K562 (cell line): ENCODE results near the gene ACTN4. TPM values are rescaled to one million over a fixed set of nuclear protein-coding genes. Genes with fewer than 3 reads are reported as not detected.

Experiments
- BCLAF1 ChIP-seq, 2 experiments: fragments of 450-650 bp in 1 of 2; IDR thresholded peaks; 2 replicates each; pipeline ENCODE4 v1.6.1; 2011 to 2017; ENCODE audit warnings: low read depth in 2 of 2, antibody characterized with exemption in 1 of 2, borderline replicate concordance in 1 of 2, low read length in 1 of 2, mild to moderate bottlenecking in 1 of 2, mixed read lengths in 1 of 2; ENCODE audit not compliant: control insufficient read depth in 1 of 2
- FOXK1 ChIP-seq: sonication (generic); formaldehyde crosslinking; IDR thresholded peaks from 2 replicates; pipeline ENCODE4 v1.8.0; 2022; ENCODE audit warnings: missing genetic modification reagents, mild to moderate bottlenecking, borderline replicate concordance
- ILF3 ChIP-seq: fragments of 450-650 bp; IDR thresholded peaks from 2 replicates; pipeline ENCODE4 v1.6.1; 2018; ENCODE audit warnings: antibody characterized with exemption, mild to moderate bottlenecking, moderate library complexity, borderline replicate concordance
- MGA ChIP-seq: fragments of 450-650 bp; IDR thresholded peaks from 2 replicates; pipeline ENCODE4 v1.6.1; 2016; ENCODE audit warnings: mild to moderate bottlenecking, moderate library complexity
- polyA plus RNA-seq, 8 experiments: library from polyadenylated mRNA; depleted of rRNA in 4 of 8; stranded (reverse) in 5 of 8; unstranded in 3 of 8; fragments of >200 nt; fragmentation: Nextera tagmentation in 2 of 8; fragmentation: Illumina TruSeq in 1 of 8; extraction: Ambion mirVana in 2 of 8; extraction: Trizol in 1 of 8; gene quantifications; 2 replicates each; pipeline versions ENCODE4 v1.2.1 to v1.2.3, GENCODE V29; 2011 to 2014; ENCODE audit warnings: inconsistent platforms in 1 of 8, missing spikeins in 1 of 8
- total RNA-seq, 7 experiments: library from RNA; depleted of rRNA in 6 of 7; stranded (reverse); fragments of >200 nt in 6 of 7; fragmentation: Illumina TruSeq in 2 of 7; extraction: Trizol in 2 of 7; gene quantifications; 2 replicates each; pipeline versions ENCODE4 v1.2.1 to v1.2.3, GENCODE V29; 2011 to 2021; ENCODE audit warnings: low replicate concordance in 1 of 7

Gene ACTN4
- total and polyA plus RNA-seq, 9 of the 15 experiments (the other 6 are each of a cell fraction or from before 2014, with no cell fraction given), result 3.1 to 385 (median 125) TPM

GRCh38 chr19:38673030-38673429 lies 25.6 kb downstream of the ACTN4 start (continued):
- TF ChIP-seq MGA (no peak), BCLAF1 (IDR thresholded peaks at IDR 0.05; ENCODE audit: borderline replicate concordance in 1 of 2, control insufficient read depth in 1 of 2, low read depth in 2 of 2, low read length in 1 of 2) (no peak), FOXK1 (CRISPR knock-in tag) (no peak), ILF3 (no peak)
